HepG2 (cell line): Measurements from ENCODE around the gene ZG16. TPM values are rescaled to one million over a fixed set of nuclear protein-coding genes. Genes with fewer than 3 reads are reported as not detected.

Source experiments
- ATAC-seq: fragments of 200-7000 bp; cut with Tn5 transposase; 3 replicates; pipeline ENCODE4 v1.9.1; 2020; ENCODE audit warnings: mild to moderate bottlenecking, moderate library complexity
- BruUV-seq: library from RNA; stranded (reverse); fragments of 400-500 nt; replicated peaks from 2 replicates; lab custom pipeline; 2021; lab: Mats Ljungman, UMichigan
- CTCF ChIA-PET: fragments of 300-600 bp; formaldehyde crosslinking; extraction: SDS; loops from one replicate; lab custom pipeline; 2021; ENCODE audit warnings: low total read pairs, inconsistent platforms, low intra/inter-chr PET ratio; lab: Yijun Ruan, JAX
- POLR2A ChIA-PET: fragments of 350-600 bp; sonication (Branson Sonifier 250); formaldehyde crosslinking; loops from one replicate; lab custom pipeline; 2020; ENCODE audit warnings: antibody characterized with exemption, inconsistent platforms; lab: Yijun Ruan, JAX
- DNase-seq: peaks from one replicate; pipeline ENCODE4 v3.0.0-alpha.2; 2015; ENCODE audit warnings: low spot score
- FAIRE-seq: peaks from 3 replicates; lab custom pipeline; 2011; peaks lifted over from hg19 to GRCh38; lab: Jason Lieb, UNC
- H2AFZ ChIP-seq: one replicate; pipeline ENCODE4 v1.6.1; 2011; ENCODE audit warnings: low read length, inconsistent platforms
- H3K27ac ChIP-seq: fragments of 300-600 bp; 3 replicates; pipeline ENCODE4 v1.8.0; 2011; ENCODE audit warnings: mixed run types, mild to moderate bottlenecking, mixed read lengths, low read length, inconsistent platforms; ENCODE audit not compliant: insufficient read depth; ENCODE audit errors: extremely low read length
- H3K27me3 ChIP-seq, 2 experiments: fragments of 200-600 bp in 1 of 2; 2 replicates in 1 of 2; 3 replicates in 1 of 2; pipeline versions ENCODE4 v1.6.0 to v1.8.0; 2011; ENCODE audit warnings: low read length in 2 of 2, mild to moderate bottlenecking in 2 of 2, moderate library complexity in 2 of 2, inconsistent platforms in 1 of 2; ENCODE audit not compliant: insufficient read depth in 2 of 2, control insufficient read depth in 1 of 2
- H3K36me3 ChIP-seq, 2 experiments: fragments of 200-600 bp in 1 of 2; replicated peaks in 1 of 2; 2 replicates in 1 of 2; 3 replicates in 1 of 2; pipeline versions ENCODE4 v1.5.1 to v1.8.0; 2011; ENCODE audit warnings: low read length in 2 of 2, inconsistent platforms in 1 of 2; ENCODE audit not compliant: insufficient read depth in 2 of 2, control insufficient read depth in 1 of 2
- H3K4me1 ChIP-seq: 2 replicates; pipeline ENCODE4 v1.5.1; 2012; ENCODE audit warnings: low read length, inconsistent platforms; ENCODE audit not compliant: insufficient read depth
- H3K4me2 ChIP-seq: 2 replicates; pipeline ENCODE4 v1.6.0; 2011; ENCODE audit warnings: low read depth, low read length, inconsistent platforms
- H3K4me3 ChIP-seq, 3 experiments: fragments of 200-600 bp in 1 of 3; sonication (generic), shearing (Covaris generic) in 1 of 3; replicated peaks in 1 of 3; 2 replicates each; pipeline ENCODE4 v1.5.1; 2011 to 2016; ENCODE audit warnings: low read length in 3 of 3, inconsistent platforms in 2 of 3, low read depth in 2 of 3, mild to moderate bottlenecking in 2 of 3, control low read depth in 1 of 3, mixed read lengths in 1 of 3; ENCODE audit not compliant: insufficient read depth in 1 of 3
- H3K79me2 ChIP-seq: one replicate; pipeline ENCODE4 v1.6.1; 2011; ENCODE audit warnings: low read length, inconsistent platforms; ENCODE audit not compliant: insufficient read depth
- H3K9ac ChIP-seq: 2 replicates; pipeline ENCODE4 v1.6.0; 2011; ENCODE audit warnings: mild to moderate bottlenecking, low read depth, low read length, inconsistent platforms; ENCODE audit not compliant: insufficient read depth
- H3K9me3 ChIP-seq: 2 replicates; pipeline ENCODE4 v1.5.1; 2012; ENCODE audit warnings: mild to moderate bottlenecking, low read length
- H4K20me1 ChIP-seq: 2 replicates; pipeline ENCODE4 v1.6.0; 2011; ENCODE audit warnings: inconsistent platforms, mild to moderate bottlenecking, low read length, moderate library complexity; ENCODE audit not compliant: insufficient read depth
- ELF1 ChIP-seq: sonication (generic); formaldehyde crosslinking; IDR thresholded peaks from 2 replicates; pipeline ENCODE4 v1.4.0; 2020; ENCODE audit warnings: missing genetic modification reagents
- KLF6 ChIP-seq: IDR thresholded peaks from 2 replicates; pipeline ENCODE4 v1.8.0; 2016; ENCODE audit warnings: missing biosample characterization, missing genetic modification reagents
- NFKB2 ChIP-seq: sonication (generic); formaldehyde crosslinking; IDR thresholded peaks from 2 replicates; pipeline ENCODE4 v1.4.0; 2020; ENCODE audit warnings: missing genetic modification reagents, borderline replicate concordance
- WGBS: methylation state at CpG from one replicate; pipeline ENCODE4 v1.1.6; 2017; ENCODE audit warnings: low lambda C conversion rate; 5-methylcytosine and 5-hydroxymethylcytosine counted together
- in situ Hi-C: cut with HindIII; loops from 2 replicates; pipeline ENCODE4 v1.10.0; 2017; ENCODE audit warnings: low pct_unique_long_range_greater_than_20kb; ENCODE audit not compliant: extremely low pct_ligation_motif_present
- intact Hi-C: fragments of 100-400 bp; cut with micrococcal nuclease; formaldehyde crosslinking; loops from one replicate; pipeline ENCODE4 v1.10.0; 2022; ENCODE audit not compliant: unreplicated experiment
- polyA plus RNA-seq, 8 experiments: library from polyadenylated mRNA; depleted of rRNA in 3 of 8; stranded (reverse) in 7 of 8; unstranded in 1 of 8; fragments of >200 nt; fragmentation: Illumina TruSeq in 4 of 8; extraction: Trizol in 4 of 8; gene quantifications; 2 replicates each; pipeline versions ENCODE4 v1.2.1 to v1.2.3, GENCODE V29; 2011 to 2016; ENCODE audit warnings: low read depth in 4 of 8, missing spikeins in 1 of 8, mixed read lengths in 1 of 8; ENCODE audit not compliant: insufficient read depth in 1 of 8
- total RNA-seq, 5 experiments: library from RNA; depleted of rRNA; stranded (reverse); fragments of >200 nt; fragmentation: Illumina TruSeq; extraction: Trizol; gene quantifications; 2 replicates each; pipeline ENCODE4 v1.2.3, GENCODE V29; 2016; ENCODE audit warnings: low read depth in 1 of 5
- TF ChIP-seq, protein P1 (sequence below): sonication (generic); formaldehyde crosslinking; IDR thresholded peaks from 2 replicates; pipeline ENCODE4 v1.5.1; 2020; ENCODE audit warnings: mild to moderate bottlenecking, missing genetic modification reagents, borderline replicate concordance
- TF ChIP-seq, protein P2 (sequence below), 2 experiments: sonication (generic) in 1 of 2; formaldehyde crosslinking in 1 of 2; IDR thresholded peaks; 2 replicates each; pipeline versions ENCODE4 v1.4.0 to v1.6.1; 2018 to 2020; ENCODE audit warnings: missing genetic modification reagents in 2 of 2, borderline replicate concordance in 1 of 2, low read depth in 1 of 2, mild to moderate bottlenecking in 1 of 2, missing biosample characterization in 1 of 2
- TF ChIP-seq, protein P3 (sequence below): sonication (generic); formaldehyde crosslinking; IDR thresholded peaks from 2 replicates; pipeline ENCODE4 v1.4.0; 2020; ENCODE audit warnings: missing genetic modification reagents

Gene ZG16
- total and polyA plus RNA-seq, 2 of the 13 experiments (the other 11 are each of a cell fraction or from before 2014, with no cell fraction given), result 0.04 to 0.07 TPM

DNA sequence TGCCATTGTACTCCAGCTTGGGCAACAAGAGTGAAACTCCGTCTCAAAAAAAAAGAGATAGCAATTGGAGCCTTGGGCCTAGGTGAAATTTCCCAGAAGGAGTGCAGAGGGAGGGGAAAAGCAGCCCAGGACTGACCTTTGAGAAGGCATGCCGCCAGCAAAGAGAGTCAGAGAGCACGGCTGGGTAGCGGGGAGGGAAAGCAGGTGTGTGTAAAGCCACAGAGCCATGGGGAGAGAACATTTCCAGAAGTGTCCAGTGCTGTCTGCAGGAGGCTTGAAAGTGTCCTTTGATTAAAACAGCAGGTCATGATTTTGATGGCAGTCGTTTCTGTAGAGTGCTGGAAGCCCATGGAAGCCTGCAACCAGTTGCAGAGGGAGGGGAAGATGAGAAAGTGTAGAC lies 40.3 kb upstream of the ZG16 start (continued):
- TF ChIP-seq, protein P1, sequence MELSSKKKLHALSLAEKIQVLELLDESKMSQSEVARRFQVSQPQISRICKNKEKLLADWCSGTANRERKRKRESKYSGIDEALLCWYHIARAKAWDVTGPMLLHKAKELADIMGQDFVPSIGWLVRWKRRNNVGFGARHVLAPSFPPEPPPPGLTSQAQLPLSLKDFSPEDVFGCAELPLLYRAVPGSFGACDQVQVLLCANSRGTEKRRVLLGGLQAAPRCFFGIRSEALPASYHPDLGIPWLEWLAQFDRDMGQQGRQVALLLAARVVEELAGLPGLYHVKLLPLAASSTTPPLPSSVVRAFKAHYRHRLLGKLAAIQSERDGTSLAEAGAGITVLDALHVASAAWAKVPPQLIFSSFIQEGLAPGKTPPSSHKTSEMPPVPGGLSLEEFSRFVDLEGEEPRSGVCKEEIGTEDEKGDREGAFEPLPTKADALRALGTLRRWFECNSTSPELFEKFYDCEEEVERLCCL (CRISPR knock-in tag), result 0 out of 2 replicates have a peak, but pooled peaks have one; percentile 52
- no peak for TF ChIP-seq NFKB2 (CRISPR knock-in tag)
- TF ChIP-seq, protein P2, sequence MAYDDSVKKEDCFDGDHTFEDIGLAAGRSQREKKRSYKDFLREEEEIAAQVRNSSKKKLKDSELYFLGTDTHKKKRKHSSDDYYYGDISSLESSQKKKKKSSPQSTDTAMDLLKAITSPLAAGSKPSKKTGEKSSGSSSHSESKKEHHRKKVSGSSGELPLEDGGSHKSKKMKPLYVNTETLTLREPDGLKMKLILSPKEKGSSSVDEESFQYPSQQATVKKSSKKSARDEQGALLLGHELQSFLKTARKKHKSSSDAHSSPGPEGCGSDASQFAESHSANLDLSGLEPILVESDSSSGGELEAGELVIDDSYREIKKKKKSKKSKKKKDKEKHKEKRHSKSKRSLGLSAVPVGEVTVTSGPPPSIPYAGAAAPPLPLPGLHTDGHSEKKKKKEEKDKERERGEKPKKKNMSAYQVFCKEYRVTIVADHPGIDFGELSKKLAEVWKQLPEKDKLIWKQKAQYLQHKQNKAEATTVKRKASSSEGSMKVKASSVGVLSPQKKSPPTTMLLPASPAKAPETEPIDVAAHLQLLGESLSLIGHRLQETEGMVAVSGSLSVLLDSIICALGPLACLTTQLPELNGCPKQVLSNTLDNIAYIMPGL (CRISPR knock-in tag; IDR thresholded peaks at IDR 0.05; ENCODE audit: borderline replicate concordance in 1 of 2, low read depth in 1 of 2), result no peak

DNA sequence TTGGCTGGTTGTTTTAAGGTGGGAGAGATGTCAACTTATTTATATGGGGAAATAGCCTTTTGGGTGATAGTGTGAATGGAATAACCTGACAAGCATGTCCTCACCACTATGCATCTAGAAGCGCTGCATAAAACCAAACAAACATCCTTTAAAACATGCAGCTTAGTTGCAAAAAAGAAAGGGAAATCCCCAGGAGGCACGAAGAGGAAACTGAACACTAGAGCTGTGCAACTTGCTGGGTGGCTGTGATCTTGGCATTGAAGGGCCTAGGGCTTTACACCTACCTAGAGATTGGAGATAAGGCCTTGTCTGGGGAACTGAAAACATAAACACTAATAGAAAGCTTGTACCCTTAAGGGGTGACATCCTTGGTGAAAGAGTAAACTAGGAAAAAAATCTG lies 39.5 kb upstream of the ZG16 start:
- no peak overlapping the region for H3K4me3 ChIP-seq
- in situ Hi-C loops (no loop called here), intact Hi-C loops (loop anchor here (5.0 kb wide), 1 partner anchor 54 kb away; the partner anchor contains the start of gene KIF22)
- H3K9me3 ChIP-seq, result no peaks in the 10 kb centered on the region
- no peaks in the 10 kb centered on the region for H3K36me3 ChIP-seq
- H3K27ac ChIP-seq, result no peak overlapping the region
- ChIA-PET POLR2A (interaction anchor here (1.3 kb wide), 1 partner anchor 91 kb away, joined by 3 read pairs; no protein-coding TSS in a partner anchor), CTCF (interaction anchor here (1.3 kb wide), 1 partner anchor 78 kb away, joined by 3 read pairs; no protein-coding TSS in a partner anchor)
- H2AFZ ChIP-seq, result no peak overlapping the region
- no peak overlapping the region for H3K9ac ChIP-seq
- peaks cover 75% of the 10 kb centered on the region for H3K4me1 ChIP-seq
- TF ChIP-seq, protein P3, sequence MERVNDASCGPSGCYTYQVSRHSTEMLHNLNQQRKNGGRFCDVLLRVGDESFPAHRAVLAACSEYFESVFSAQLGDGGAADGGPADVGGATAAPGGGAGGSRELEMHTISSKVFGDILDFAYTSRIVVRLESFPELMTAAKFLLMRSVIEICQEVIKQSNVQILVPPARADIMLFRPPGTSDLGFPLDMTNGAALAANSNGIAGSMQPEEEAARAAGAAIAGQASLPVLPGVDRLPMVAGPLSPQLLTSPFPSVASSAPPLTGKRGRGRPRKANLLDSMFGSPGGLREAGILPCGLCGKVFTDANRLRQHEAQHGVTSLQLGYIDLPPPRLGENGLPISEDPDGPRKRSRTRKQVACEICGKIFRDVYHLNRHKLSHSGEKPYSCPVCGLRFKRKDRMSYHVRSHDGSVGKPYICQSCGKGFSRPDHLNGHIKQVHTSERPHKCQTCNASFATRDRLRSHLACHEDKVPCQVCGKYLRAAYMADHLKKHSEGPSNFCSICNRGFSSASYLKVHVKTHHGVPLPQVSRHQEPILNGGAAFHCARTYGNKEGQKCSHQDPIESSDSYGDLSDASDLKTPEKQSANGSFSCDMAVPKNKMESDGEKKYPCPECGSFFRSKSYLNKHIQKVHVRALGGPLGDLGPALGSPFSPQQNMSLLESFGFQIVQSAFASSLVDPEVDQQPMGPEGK, result no peak
- no peak for TF ChIP-seq ELF1
- no peak for TF ChIP-seq KLF6 (CRISPR knock-in tag)
- 2% methylated on average over 2 of the region's 2 CpGs for WGBS
- H3K4me2 ChIP-seq, result peak overlapping the region; percentile 37; the same call in 1 of the 2 replicates
- BruUV-seq, result no TSS peak
- ATAC-seq (no peak), FAIRE-seq (no peak), DNase-seq (no peak)
- no peaks in the 10 kb centered on the region for H4K20me1 ChIP-seq
- H3K79me2 ChIP-seq, result no peaks in the 10 kb centered on the region
- H3K27me3 ChIP-seq, result peaks cover 0 to 1% of the 10 kb centered on the region in 2 experiments; a peak in 3 of 5 replicates
